Measurements from ENCODE around the gene RYR2.

- TF ChIP-seq, protein P1, sequence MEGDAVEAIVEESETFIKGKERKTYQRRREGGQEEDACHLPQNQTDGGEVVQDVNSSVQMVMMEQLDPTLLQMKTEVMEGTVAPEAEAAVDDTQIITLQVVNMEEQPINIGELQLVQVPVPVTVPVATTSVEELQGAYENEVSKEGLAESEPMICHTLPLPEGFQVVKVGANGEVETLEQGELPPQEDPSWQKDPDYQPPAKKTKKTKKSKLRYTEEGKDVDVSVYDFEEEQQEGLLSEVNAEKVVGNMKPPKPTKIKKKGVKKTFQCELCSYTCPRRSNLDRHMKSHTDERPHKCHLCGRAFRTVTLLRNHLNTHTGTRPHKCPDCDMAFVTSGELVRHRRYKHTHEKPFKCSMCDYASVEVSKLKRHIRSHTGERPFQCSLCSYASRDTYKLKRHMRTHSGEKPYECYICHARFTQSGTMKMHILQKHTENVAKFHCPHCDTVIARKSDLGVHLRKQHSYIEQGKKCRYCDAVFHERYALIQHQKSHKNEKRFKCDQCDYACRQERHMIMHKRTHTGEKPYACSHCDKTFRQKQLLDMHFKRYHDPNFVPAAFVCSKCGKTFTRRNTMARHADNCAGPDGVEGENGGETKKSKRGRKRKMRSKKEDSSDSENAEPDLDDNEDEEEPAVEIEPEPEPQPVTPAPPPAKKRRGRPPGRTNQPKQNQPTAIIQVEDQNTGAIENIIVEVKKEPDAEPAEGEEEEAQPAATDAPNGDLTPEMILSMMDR (conservative IDR thresholded peaks at IDR 0.05; ENCODE audit: low read depth, low read length) = no peak
- TF ChIP-seq EZH2 (IDR thresholded peaks at IDR 0.05; ENCODE audit: borderline replicate concordance, low read depth, low read length, poor library complexity, severe bottlenecking) = no peak
Observed at GRCh38 chr1:237342730-237343129, 300.7 kb downstream of the RYR2 start.

Data from A673 (cell line).